ENCODE data around the gene ATF6. TPM values are rescaled to one million over a fixed set of nuclear protein-coding genes. Genes with fewer than 3 reads are reported as not detected.

The ATF6 gene
- total RNA-seq, 1 experiment from 2014 or later, result 10.6 TPM

GRCh38 chr1:161770250-161770649 is 4.1 kb downstream of the ATF6 start:
- CTCF ChIA-PET, result no interaction called here

GRCh38 chr1:161771161-161771560 is 5.0 kb downstream of the ATF6 start:
- ChIA-PET CTCF (interaction anchor here (0.6 kb wide), 1 partner anchor 78 kb away, joined by 3 read pairs; no protein-coding TSS in a partner anchor), POLR2A (no interaction called here)
- H3K9me3 Mint-ChIP-seq, result no peaks in the 10 kb centered on the region
- ATAC-seq, result no peak
- H3K36me3 Mint-ChIP-seq, result no peaks in the 10 kb centered on the region
- H3K27me3 Mint-ChIP-seq (ENCODE audit: low read depth), result no peaks in the 10 kb centered on the region
- H3K4me3 Mint-ChIP-seq, result no peak overlapping the region
- H3K27ac Mint-ChIP-seq, result no peak overlapping the region
- peaks cover 5% of the 10 kb centered on the region for H3K4me1 Mint-ChIP-seq
- TF ChIP-seq ATF1 (CRISPR knock-in tag; IDR thresholded peaks at IDR 0.05), result no peak
- TF ChIP-seq MAX (CRISPR knock-in tag; IDR thresholded peaks at IDR 0.05), result no peak
- no peak for TF ChIP-seq RORB (CRISPR knock-in tag; IDR thresholded peaks at IDR 0.05)
- TF ChIP-seq ZNF232 (CRISPR knock-in tag; IDR thresholded peaks at IDR 0.05), result no peak
- no peak for TF ChIP-seq GRHL2 (CRISPR knock-in tag; IDR thresholded peaks at IDR 0.05; ENCODE audit: insufficient replicate concordance, severe bottlenecking)
- TF ChIP-seq CBFB (CRISPR knock-in tag; IDR thresholded peaks at IDR 0.05; ENCODE audit: low read depth), result no peak
- TF ChIP-seq NR1H2 (CRISPR knock-in tag; IDR thresholded peaks at IDR 0.05), result no peak
- TF ChIP-seq FOXJ3 (CRISPR knock-in tag; IDR thresholded peaks at IDR 0.05; ENCODE audit: borderline replicate concordance), result no peak
- TF ChIP-seq JUN (CRISPR knock-in tag; IDR thresholded peaks at IDR 0.05), result no peak
- no peak for TF ChIP-seq SMAD3 (CRISPR knock-in tag; IDR thresholded peaks at IDR 0.05; ENCODE audit: borderline replicate concordance)
- no peak for TF ChIP-seq GTF2I (CRISPR knock-in tag; conservative IDR thresholded peaks at IDR 0.05)
- TF ChIP-seq ELF4 (CRISPR knock-in tag; IDR thresholded peaks at IDR 0.05; ENCODE audit: low read depth), result no peak
- TF ChIP-seq ZNF263 (CRISPR knock-in tag; IDR thresholded peaks at IDR 0.05; ENCODE audit: low read depth), result no peak
- no peak for TF ChIP-seq ARID4B (CRISPR knock-in tag; IDR thresholded peaks at IDR 0.05; ENCODE audit: borderline replicate concordance)
- no peak for TF ChIP-seq ZNF671 (CRISPR knock-in tag; IDR thresholded peaks at IDR 0.05)
- TF ChIP-seq ZMAT4 (CRISPR knock-in tag; IDR thresholded peaks at IDR 0.05), result no peak
- no peak for TF ChIP-seq HMGXB4 (CRISPR knock-in tag; IDR thresholded peaks at IDR 0.05)
- no peak for TF ChIP-seq USF1 (CRISPR knock-in tag; IDR thresholded peaks at IDR 0.05)
- DNase-seq (ENCODE audit: low spot score), result no peak

More at GRCh38 chr1:161770250-161770649, 4.1 kb downstream of the ATF6 start:
- no peak for DNase-seq (ENCODE audit: low spot score)
- no peak overlapping the region for H3K27ac Mint-ChIP-seq
- peaks cover 5% of the 10 kb centered on the region for H3K4me1 Mint-ChIP-seq
- POLR2A ChIA-PET, result no interaction called here
- TF ChIP-seq GRHL2 (CRISPR knock-in tag; IDR thresholded peaks at IDR 0.05; ENCODE audit: insufficient replicate concordance, severe bottlenecking) (no peak), MLX (CRISPR knock-in tag; IDR thresholded peaks at IDR 0.05) (no peak), ELF4 (CRISPR knock-in tag; IDR thresholded peaks at IDR 0.05; ENCODE audit: low read depth) (no peak)
- no peaks in the 10 kb centered on the region for H3K9me3 Mint-ChIP-seq
- no peak overlapping the region for H3K4me3 Mint-ChIP-seq
- H3K36me3 Mint-ChIP-seq, result no peaks in the 10 kb centered on the region
- no peaks in the 10 kb centered on the region for H3K27me3 Mint-ChIP-seq (ENCODE audit: low read depth)
- no peak for ATAC-seq

All from WTC11 (cell line).